CD4-positive, alpha-beta memory T cell (primary cell): Measurements from ENCODE around the gene CPAMD8. TPM values are rescaled to one million over a fixed set of nuclear protein-coding genes. Genes with fewer than 3 reads are reported as not detected.

ENCODE experiments used
- CTCF ChIA-PET: fragments of 350-600 bp; sonication (Branson Sonifier 250); formaldehyde crosslinking; loops from one replicate; lab custom pipeline; 2021; ENCODE audit warnings: inconsistent platforms; ENCODE audit not compliant: partially characterized antibody; lab: Charles Lee
- POLR2A ChIA-PET: fragments of 350-600 bp; sonication (Branson Sonifier 250); formaldehyde crosslinking; loops from one replicate; lab custom pipeline; 2021; ENCODE audit not compliant: partially characterized antibody; lab: Charles Lee
- DNase-seq, 5 donors: peaks; one replicate each; pipeline versions ENCODE4 v3.0.0 to v3.0.0-alpha.2; 2020 to 2022; ENCODE audit warnings: mixed read lengths in 1 of 5
- H3K27ac ChIP-seq: one replicate; pipeline ENCODE4 v1.7.0; 2013; ENCODE audit warnings: low read depth, low read length
- H3K27me3 ChIP-seq: 2 replicates; pipeline ENCODE4 v1.7.0; 2013; ENCODE audit warnings: mild to moderate bottlenecking, low read length, moderate library complexity; ENCODE audit not compliant: insufficient read depth
- H3K36me3 ChIP-seq: 2 replicates; pipeline ENCODE4 v1.7.0; 2013; ENCODE audit warnings: mild to moderate bottlenecking, low read length, moderate library complexity; ENCODE audit not compliant: insufficient read depth
- H3K4me1 ChIP-seq: 2 replicates; pipeline ENCODE4 v1.7.0; 2013; ENCODE audit warnings: mild to moderate bottlenecking, low read length, moderate library complexity; ENCODE audit not compliant: insufficient read depth
- H3K4me3 ChIP-seq, 2 donors: one replicate each; pipeline ENCODE4 v1.7.0; 2013; ENCODE audit warnings: low read length in 2 of 2, mild to moderate bottlenecking in 1 of 2
- H3K9me3 ChIP-seq, 2 donors: one replicate each; pipeline ENCODE4 v1.7.0; 2013; ENCODE audit warnings: low read length in 2 of 2, control low read depth in 1 of 2; ENCODE audit not compliant: control insufficient read depth in 1 of 2
- H3K27ac Mint-ChIP-seq, 7 donors: one replicate each; pipeline ENCODE4 v1.8.0; 2020 to 2021; ENCODE audit warnings: mixed read lengths in 7 of 7, mild to moderate bottlenecking in 6 of 7, inconsistent platforms in 3 of 7, moderate library complexity in 3 of 7
- H3K27me3 Mint-ChIP-seq, 2 donors: one replicate each; pipeline ENCODE4 v1.8.0; 2020 to 2021; ENCODE audit warnings: mixed read lengths in 2 of 2
- H3K36me3 Mint-ChIP-seq, 2 donors: one replicate each; pipeline ENCODE4 v1.8.0; 2020 to 2021; ENCODE audit warnings: mixed read lengths in 2 of 2, inconsistent platforms in 1 of 2, mild to moderate bottlenecking in 1 of 2
- H3K4me1 Mint-ChIP-seq, 4 donors: one replicate each; pipeline ENCODE4 v1.8.0; 2020 to 2021; ENCODE audit warnings: mixed read lengths in 4 of 4, mild to moderate bottlenecking in 1 of 4
- H3K4me3 Mint-ChIP-seq, 8 donors: one replicate each; pipeline ENCODE4 v1.8.0; 2020 to 2021; ENCODE audit warnings: mixed read lengths in 8 of 8, mild to moderate bottlenecking in 7 of 8, moderate library complexity in 6 of 8, inconsistent platforms in 3 of 8
- H3K9me3 Mint-ChIP-seq, 8 donors: one replicate each; pipeline ENCODE4 v1.8.0; 2020 to 2021; ENCODE audit warnings: mixed read lengths in 8 of 8, mild to moderate bottlenecking in 5 of 8, inconsistent platforms in 3 of 8, moderate library complexity in 1 of 8
- intact Hi-C: fragments of 100-400 bp; cut with micrococcal nuclease; formaldehyde crosslinking; loops from one replicate; pipeline ENCODE4 v1.15.1; 2023
- polyA plus RNA-seq, 2 donors: library from polyadenylated mRNA; unstranded; fragments of 300-500 nt; fragmentation: Illumina TruSeq; gene quantifications; one replicate each; pipeline ENCODE4 v1.2.3, GENCODE V29; 2021
- total RNA-seq, 2 experiments: library from RNA; stranded (reverse); gene quantifications; one replicate each; pipeline ENCODE4 v1.2.3, GENCODE V29; 2021

Gene CPAMD8
- total and polyA plus RNA-seq, 4 experiments from 2014 or later, result 0.88 to 3.0 (median 1.5) TPM

DNA sequence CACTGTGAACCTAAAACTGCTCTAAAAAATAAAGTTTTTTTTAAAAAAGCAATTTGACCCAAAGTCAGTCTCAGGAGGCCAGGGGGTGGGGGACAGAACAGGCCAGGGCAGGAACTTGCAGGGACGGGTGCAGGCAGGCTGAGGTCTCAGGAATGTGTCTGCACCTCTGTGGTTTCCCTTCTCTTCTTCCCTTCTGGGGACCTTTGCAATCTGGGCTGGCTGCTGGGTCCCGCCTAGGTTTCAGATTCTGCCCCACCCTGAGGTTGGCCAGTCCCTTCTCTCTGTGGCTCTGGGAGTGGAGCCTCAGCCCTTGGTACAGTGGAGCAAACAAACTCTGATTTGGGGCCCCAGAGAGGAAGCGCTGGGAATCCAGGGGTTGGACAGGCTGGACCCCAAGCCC, 143.1 kb downstream of the CPAMD8 start:
- H3K36me3 ChIP-seq, result peaks cover 7% of the 10 kb centered on the region
- H3K9me3 ChIP-seq, result peaks cover 0 to 23% of the 10 kb centered on the region in 2 donors
- H3K27me3 ChIP-seq, result no peaks in the 10 kb centered on the region
- H3K4me1 Mint-ChIP-seq, result peaks cover 0 to 2% (median under 1%) of the 10 kb centered on the region in 4 donors
- H3K36me3 Mint-ChIP-seq, result peaks cover 25 to 36% of the 10 kb centered on the region in 2 donors
- POLR2A ChIA-PET, result no interaction called here
- intact Hi-C loops, result no loop called here
- CTCF ChIA-PET, result no interaction called here
- H3K9me3 Mint-ChIP-seq, result peaks cover 0 to 37% (median 23%) of the 10 kb centered on the region in 8 donors
- H3K4me3 ChIP-seq, result no peak overlapping the region
- H3K27me3 Mint-ChIP-seq, result peaks cover 0 to 1% of the 10 kb centered on the region in 2 donors
- H3K4me1 ChIP-seq, result peaks cover 2% of the 10 kb centered on the region
- H3K4me3 Mint-ChIP-seq, result no peak overlapping the region
- H3K27ac ChIP-seq, result no peak overlapping the region
- no peak overlapping the region for H3K27ac Mint-ChIP-seq
- DNase-seq, result no peak

DNA sequence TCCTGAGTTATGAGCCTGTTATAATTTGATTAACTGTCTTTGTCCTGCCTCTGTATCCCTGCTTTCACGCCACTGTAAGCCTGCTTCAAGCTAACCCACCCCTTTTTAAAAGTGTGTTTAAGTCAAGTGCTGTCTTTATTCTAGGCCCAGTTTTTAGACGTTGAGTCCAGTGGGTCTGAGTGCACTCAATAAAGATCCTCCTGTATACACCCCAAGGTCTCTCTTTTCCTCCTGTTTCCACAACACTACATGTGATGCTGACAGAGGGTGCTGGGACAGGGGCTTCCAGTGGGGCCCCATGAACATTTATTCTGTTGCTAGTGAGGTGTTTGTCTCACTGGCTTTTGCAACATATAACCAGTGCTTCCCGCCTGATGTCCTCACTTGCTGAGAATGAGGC, 144.5 kb downstream of the CPAMD8 start:
- Histone ChIP-seq H3K9me3 (peaks cover 0 to 23% of the 10 kb centered on the region in 2 donors), H3K4me3 (no peak overlapping the region), H3K4me1 (no peaks in the 10 kb centered on the region), H3K27ac (no peak overlapping the region), H3K27me3 (no peaks in the 10 kb centered on the region), H3K36me3 (peaks cover 14% of the 10 kb centered on the region)
- Mint-ChIP-seq H3K27ac (no peak overlapping the region), H3K4me1 (no peaks in the 10 kb centered on the region), H3K36me3 (peaks cover 35 to 47% of the 10 kb centered on the region in 2 donors), H3K27me3 (no peaks in the 10 kb centered on the region), H3K4me3 (no peak overlapping the region), H3K9me3 (peaks cover 0 to 37% (median 23%) of the 10 kb centered on the region in 8 donors)
- POLR2A ChIA-PET, result no interaction called here
- no peak for DNase-seq
- CTCF ChIA-PET, result no interaction called here
- intact Hi-C loops, result no loop called here

GRCh38 chr19:16880884-16881554, 145.6 kb downstream of the CPAMD8 start:
- no peak overlapping the region for H3K4me3 ChIP-seq
- ChIA-PET CTCF (no interaction called here), POLR2A (no interaction called here)
- no peak overlapping the region for H3K27ac ChIP-seq
- peaks cover 0 to 37% (median 23%) of the 10 kb centered on the region in 8 donors for H3K9me3 Mint-ChIP-seq
- no peak overlapping the region for H3K27ac Mint-ChIP-seq
- H3K27me3 Mint-ChIP-seq, result no peaks in the 10 kb centered on the region
- peaks cover 22% of the 10 kb centered on the region for H3K36me3 ChIP-seq
- peaks cover 0 to 23% of the 10 kb centered on the region in 2 donors for H3K9me3 ChIP-seq
- H3K27me3 ChIP-seq, result no peaks in the 10 kb centered on the region
- H3K36me3 Mint-ChIP-seq, result peaks cover 40 to 48% of the 10 kb centered on the region in 2 donors
- H3K4me3 Mint-ChIP-seq, result no peak overlapping the region
- no peak for DNase-seq
- intact Hi-C loops, result no loop called here
- H3K4me1 Mint-ChIP-seq, result no peaks in the 10 kb centered on the region
- no peaks in the 10 kb centered on the region for H3K4me1 ChIP-seq

- POLR2A ChIA-PET, result no interaction called here
- Mint-ChIP-seq H3K4me3 (no peak overlapping the region), H3K4me1 (peaks cover 9 to 15% (median 12%) of the 10 kb centered on the region in 4 donors), H3K27ac (no peak overlapping the region), H3K27me3 (no peaks in the 10 kb centered on the region), H3K9me3 (peaks cover 0 to 32% (median 23%) of the 10 kb centered on the region in 8 donors), H3K36me3 (peaks cover 57 to 65% of the 10 kb centered on the region in 2 donors)
- no peaks in the 10 kb centered on the region for H3K4me1 ChIP-seq
- DNase-seq, result no peak
- CTCF ChIA-PET, result no interaction called here
- peaks cover 0 to 23% of the 10 kb centered on the region in 2 donors for H3K9me3 ChIP-seq
- intact Hi-C loops, result no loop called here
- no peak overlapping the region for H3K4me3 ChIP-seq
- H3K27me3 ChIP-seq, result no peaks in the 10 kb centered on the region
- H3K36me3 ChIP-seq, result peaks cover 22% of the 10 kb centered on the region
- no peak overlapping the region for H3K27ac ChIP-seq
Observed at GRCh38 chr19:16878181-16878965, 148.2 kb downstream of the CPAMD8 start.

- Mint-ChIP-seq H3K9me3 (peaks cover 0 to 26% (median 17%) of the 10 kb centered on the region in 8 donors), H3K36me3 (peaks cover 61 to 64% of the 10 kb centered on the region in 2 donors), H3K27me3 (no peaks in the 10 kb centered on the region), H3K4me1 (peaks cover 9 to 15% (median 12%) of the 10 kb centered on the region in 4 donors), H3K27ac (no peak overlapping the region), H3K4me3 (no peak overlapping the region)
- POLR2A ChIA-PET, result no interaction called here
- Histone ChIP-seq H3K36me3 (peaks cover 22% of the 10 kb centered on the region), H3K27me3 (no peaks in the 10 kb centered on the region), H3K27ac (no peak overlapping the region), H3K4me3 (no peak overlapping the region), H3K4me1 (no peaks in the 10 kb centered on the region), H3K9me3 (peaks cover 0 to 15% of the 10 kb centered on the region in 2 donors)
- intact Hi-C loops, result no loop called here
- CTCF ChIA-PET, result no interaction called here
- DNase-seq, result no peak
Observed at GRCh38 chr19:16877581-16877980, 149.0 kb downstream of the CPAMD8 start.

DNA sequence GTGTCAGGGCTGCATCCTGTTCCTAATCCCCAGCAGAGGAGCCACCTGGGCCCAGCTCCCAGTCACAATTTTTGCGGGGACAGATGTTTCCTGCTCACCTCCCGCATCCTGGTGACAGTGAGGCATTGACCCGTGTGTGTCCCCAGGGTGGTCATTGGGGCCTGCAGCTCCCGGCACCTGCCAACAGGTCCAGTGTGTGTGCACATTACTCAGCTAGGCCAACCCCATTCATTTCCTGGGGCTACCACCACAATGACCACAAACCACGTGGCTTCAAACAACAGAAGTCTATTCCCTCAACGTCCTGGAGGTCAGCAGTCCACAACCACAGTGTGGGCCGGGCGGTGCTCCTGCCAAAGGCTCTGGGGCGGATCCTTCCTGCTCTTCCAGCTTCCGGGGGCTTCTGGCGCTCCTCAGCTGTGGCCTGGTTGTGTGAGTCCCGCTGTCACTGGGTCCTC, 149.7 kb downstream of the CPAMD8 start:
- H3K36me3 Mint-ChIP-seq, result peaks cover 59 to 63% of the 10 kb centered on the region in 2 donors
- H3K27ac ChIP-seq, result no peak overlapping the region
- H3K27me3 ChIP-seq, result no peaks in the 10 kb centered on the region
- H3K9me3 Mint-ChIP-seq, result peaks cover 0 to 19% (median 11%) of the 10 kb centered on the region in 8 donors
- no peak overlapping the region for H3K4me3 Mint-ChIP-seq
- H3K27ac Mint-ChIP-seq, result no peak overlapping the region
- peaks cover 22% of the 10 kb centered on the region for H3K36me3 ChIP-seq
- peaks cover 9 to 15% (median 12%) of the 10 kb centered on the region in 4 donors for H3K4me1 Mint-ChIP-seq
- H3K4me3 ChIP-seq, result no peak overlapping the region
- no peaks in the 10 kb centered on the region for H3K4me1 ChIP-seq
- POLR2A ChIA-PET, result no interaction called here
- H3K27me3 Mint-ChIP-seq, result no peaks in the 10 kb centered on the region
- intact Hi-C loops, result no loop called here
- H3K9me3 ChIP-seq, result peaks cover 0 to 10% of the 10 kb centered on the region in 2 donors
- DNase-seq, result no peak
- CTCF ChIA-PET, result no interaction called here
